GM18951 (cell line): ENCODE measurements around the gene YWHAB.
"Not testable (repeated sequence)": the region's sequence is repeated elsewhere in the genome, so short reads cannot be mapped to it uniquely, and the experiment has no call there.

Experiments used
- POLR2A ChIP-seq: IDR thresholded peaks from 4 replicates; pipeline ENCODE4 v1.6.1; 2011; ENCODE audit warnings: mild to moderate bottlenecking; ENCODE audit not compliant: insufficient read length, insufficient read depth; ENCODE audit errors: extremely low read depth
- in situ Hi-C: fragments of 300-500 bp; cut with MboI; formaldehyde crosslinking; loops from one replicate; pipeline ENCODE4 v1.12.0; 2022; ENCODE audit warnings: low sequenced_read_pairs, mixed read lengths, inconsistent platforms; ENCODE audit not compliant: unreplicated experiment

Gene YWHAB

GRCh38 chr20:44856442-44856841 is 29.1 kb upstream of the YWHAB start:
- TF ChIP-seq POLR2A: no peak
- in situ Hi-C loops: no loop called here

DNA sequence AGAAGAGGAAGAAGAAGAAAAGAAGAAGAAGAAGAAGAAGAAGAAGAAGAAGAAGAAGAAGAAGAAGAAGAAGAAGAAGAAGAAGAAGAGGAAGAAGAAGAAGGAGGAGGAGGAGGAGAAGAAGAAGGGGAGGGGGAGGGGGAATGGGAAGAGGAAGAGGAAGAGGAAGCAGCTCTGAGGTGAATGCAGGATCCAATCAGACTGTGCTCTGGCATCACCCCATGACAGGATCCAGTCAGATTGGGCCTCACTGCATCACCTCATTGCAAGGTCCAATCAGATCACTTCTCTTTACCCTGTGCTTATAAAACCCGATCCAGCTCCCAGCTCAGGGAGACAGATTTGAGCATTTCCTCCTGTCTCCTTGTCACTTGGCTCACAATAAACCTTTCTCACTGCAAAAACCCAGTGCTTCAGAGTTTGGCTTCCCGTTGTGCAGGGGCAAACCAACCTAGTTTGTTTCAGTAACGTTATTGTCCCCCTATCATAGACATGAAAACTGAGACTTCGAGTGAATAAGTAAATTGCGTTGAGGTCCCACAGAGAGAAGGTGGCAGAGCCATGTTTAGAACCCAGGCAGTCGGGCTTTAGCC is 28.6 kb upstream of the YWHAB start:
- in situ Hi-C loops: no loop called here
- TF ChIP-seq POLR2A: no peak

DNA sequence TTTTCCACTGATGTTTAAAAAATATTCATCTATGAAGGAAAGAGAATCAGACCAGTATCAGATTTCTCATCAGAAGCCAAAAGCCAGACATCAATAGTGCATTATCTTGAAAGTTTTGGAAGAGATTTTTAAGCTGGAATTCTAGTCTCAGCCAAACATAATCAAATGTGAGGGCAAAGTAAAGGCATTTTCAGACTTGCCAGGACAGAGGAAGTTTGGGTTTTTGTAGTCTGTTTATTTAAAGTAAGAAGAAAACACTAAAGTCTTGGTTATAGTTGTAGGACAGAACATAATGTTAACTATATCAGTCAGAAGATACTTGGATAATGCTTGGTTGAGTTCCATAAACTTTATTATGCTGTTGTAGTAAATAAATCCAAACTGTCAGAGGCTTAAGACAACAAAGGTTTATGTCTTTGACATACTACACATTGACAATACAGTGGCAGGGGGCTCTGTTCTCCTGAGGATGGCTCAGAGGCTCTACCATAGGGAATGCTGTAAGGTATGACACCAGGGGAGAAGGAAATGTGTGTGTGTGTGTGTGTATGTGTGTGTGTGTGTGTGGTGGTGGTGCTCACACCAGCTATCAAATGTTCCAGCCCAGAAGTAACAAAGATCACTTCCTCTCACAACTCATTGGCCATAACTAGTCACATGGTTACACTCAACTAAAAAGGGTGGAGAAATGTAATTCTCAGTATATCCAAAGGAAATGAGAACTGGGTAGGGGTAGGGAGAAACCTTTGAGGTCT is 26.7 kb upstream of the YWHAB start:
- in situ Hi-C loops: no loop called here
- no peak for TF ChIP-seq POLR2A

DNA sequence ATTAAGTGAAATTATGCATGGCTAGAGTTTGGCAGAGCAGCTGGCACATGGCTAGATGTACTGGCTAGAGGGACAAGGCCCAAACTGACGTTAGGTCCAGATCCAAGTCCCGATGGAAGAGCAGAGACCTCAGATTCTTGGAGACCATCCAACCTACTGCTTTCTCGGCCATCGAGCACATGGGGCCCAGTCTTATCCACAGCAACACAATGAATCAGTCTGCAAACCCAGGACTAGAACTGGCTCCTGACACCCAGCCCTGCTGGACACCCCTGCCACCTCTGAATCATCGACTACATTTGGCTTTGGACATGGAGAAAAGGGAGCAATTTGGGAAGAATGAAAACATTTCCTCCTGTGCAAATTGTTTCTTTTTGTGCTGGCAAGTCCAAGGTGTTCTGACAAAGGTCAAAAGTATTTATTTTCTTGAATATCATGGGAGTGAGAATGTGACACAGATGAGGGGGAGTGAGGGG is 23.9 kb upstream of the YWHAB start:
- in situ Hi-C loops: no loop called here

DNA sequence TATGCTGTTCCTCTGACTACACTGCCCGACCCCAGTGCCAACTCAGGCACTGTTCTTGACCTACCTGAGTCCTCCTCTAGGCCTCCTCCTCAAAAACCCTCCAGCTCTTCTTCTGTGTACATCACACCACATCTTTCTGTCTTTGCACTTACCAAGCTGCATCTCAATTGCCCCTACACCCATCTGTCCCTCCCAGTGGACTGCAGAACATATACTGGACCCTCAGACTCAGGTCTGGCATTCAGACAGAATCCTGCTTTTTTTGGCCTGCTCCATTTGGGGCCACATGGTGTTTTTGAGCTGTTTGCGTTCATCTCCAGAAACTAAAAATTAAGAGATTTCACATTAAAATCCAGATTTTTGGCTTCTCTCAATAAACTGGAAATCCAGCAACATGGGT is 23.2 kb upstream of the YWHAB start:
- in situ Hi-C loops: no loop called here
- no peak for TF ChIP-seq POLR2A

More for the DNA sequence above, 23.9 kb upstream of the YWHAB start:
- no peak for TF ChIP-seq POLR2A

GRCh38 chr20:44863365-44864084 is 22.0 kb upstream of the YWHAB start:
- in situ Hi-C loops: not testable (repeated sequence)

DNA sequence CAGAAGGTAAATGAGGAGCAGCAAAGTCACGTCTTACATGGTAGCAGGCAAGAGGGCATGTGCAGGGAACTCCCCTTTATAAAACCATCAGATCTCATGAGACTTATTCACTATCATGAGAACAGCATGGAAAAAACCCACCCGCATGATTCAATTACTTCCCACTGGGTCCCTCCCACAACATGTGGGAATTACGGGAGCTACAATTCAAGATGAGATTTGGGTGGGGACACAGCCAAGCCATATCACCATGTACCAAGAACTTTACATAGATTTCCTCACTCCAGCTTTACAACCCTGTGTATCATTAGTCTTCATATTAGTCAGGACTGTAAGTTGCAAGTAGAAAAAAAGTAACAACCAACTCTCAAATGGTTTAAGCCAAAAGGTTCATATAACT is 21.0 kb upstream of the YWHAB start:
- in situ Hi-C loops: not testable (repeated sequence)

GRCh38 chr20:44866703-44867335 is 18.7 kb upstream of the YWHAB start:
- no peak for TF ChIP-seq POLR2A
- in situ Hi-C loops: no loop called here

- no peak for TF ChIP-seq POLR2A
- in situ Hi-C loops: no loop called here
Observed at GRCh38 chr20:44869471-44869870, 16.0 kb upstream of the YWHAB start.

DNA sequence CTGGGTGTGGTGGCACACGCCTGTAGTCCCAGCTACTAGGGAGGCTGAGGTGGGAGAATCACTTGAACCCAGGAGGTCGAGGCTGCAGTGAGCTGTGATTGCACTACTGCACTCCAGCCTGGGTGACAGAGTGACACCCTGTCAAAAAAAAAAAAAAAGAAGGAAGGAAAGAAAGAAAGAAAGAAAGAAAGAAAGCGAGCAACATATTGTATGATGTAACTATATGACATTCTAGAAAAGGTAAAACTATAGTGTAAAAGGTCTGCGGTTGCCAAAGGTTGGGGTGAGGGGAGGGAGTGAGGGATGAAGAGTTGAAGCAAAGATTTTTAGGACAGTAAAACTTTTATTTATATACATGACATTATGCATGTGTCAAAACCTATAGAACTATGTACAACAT is 3.1 kb upstream of the YWHAB start:
- in situ Hi-C loops: not testable (repeated sequence)

GRCh38 chr20:44883214-44883902 is 2.1 kb upstream of the YWHAB start:
- TF ChIP-seq POLR2A: no peak
- in situ Hi-C loops: no loop called here

GRCh38 chr20:44884907-44885391 is 556 bp upstream of the YWHAB start:
- TF ChIP-seq POLR2A: no peak
- in situ Hi-C loops: no loop called here

DNA sequence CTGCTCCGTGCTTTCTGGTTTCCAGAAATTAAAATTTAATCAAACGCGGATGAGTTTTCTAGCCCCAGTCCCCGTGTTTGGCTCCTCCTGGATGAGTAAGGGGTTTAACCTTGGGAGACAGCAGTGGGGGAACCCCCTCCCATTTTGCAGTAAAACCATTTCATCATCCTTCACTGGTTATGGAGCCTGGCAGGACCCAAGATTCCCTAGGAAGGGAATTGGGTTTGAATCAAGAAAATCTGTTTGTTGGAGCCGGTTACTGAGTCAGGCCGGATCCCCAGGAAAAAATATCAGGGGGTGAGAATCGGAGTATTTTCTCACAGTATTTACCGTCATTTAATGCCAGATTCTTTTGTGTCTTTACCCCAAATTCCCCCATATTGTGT is 754 bp downstream of the YWHAB start:
- no peak for TF ChIP-seq POLR2A
- in situ Hi-C loops: no loop called here
